Spleen (tissue), 11 donors: ENCODE results near the gene GATA6. TPM values are rescaled to one million over a fixed set of nuclear protein-coding genes. Genes with fewer than 3 reads are reported as not detected.
"Not testable (repeated sequence)": the region's sequence is repeated elsewhere in the genome, so short reads cannot be mapped to it uniquely, and the experiment has no call there.

Source experiments
- DNase-seq: peaks from one replicate; pipeline ENCODE4 v3.0.0-alpha.2; 2020
- H3K27ac ChIP-seq, 8 donors: fragments of 200-600 bp; sonication (generic) in 7 of 8; 1 replicate in 4 of 8; 2 replicates in 4 of 8; pipeline versions ENCODE4 v1.5.0 to v1.8.0; 2016 to 2021; ENCODE audit warnings: inconsistent platforms in 4 of 8, mild to moderate bottlenecking in 4 of 8, moderate library complexity in 1 of 8
- H3K27me3 ChIP-seq, 7 donors: fragments of 200-600 bp; sonication (generic) in 6 of 7; replicated peaks in 1 of 7; 1 replicate in 4 of 7; 2 replicates in 3 of 7; pipeline versions ENCODE4 v1.5.0 to v1.8.0; 2016 to 2021; ENCODE audit warnings: inconsistent platforms in 3 of 7, mild to moderate bottlenecking in 1 of 7
- H3K36me3 ChIP-seq, 6 donors: fragments of 200-600 bp; sonication (generic) in 5 of 6; 1 replicate in 4 of 6; 2 replicates in 2 of 6; pipeline versions ENCODE4 v1.5.0 to v1.8.0; 2016 to 2021; ENCODE audit warnings: inconsistent platforms in 2 of 6
- H3K4me1 ChIP-seq, 6 donors: fragments of 200-600 bp; sonication (generic) in 5 of 6; 1 replicate in 3 of 6; 2 replicates in 3 of 6; pipeline versions ENCODE4 v1.5.0 to v1.8.0; 2016 to 2021; ENCODE audit warnings: inconsistent platforms in 3 of 6
- H3K4me3 ChIP-seq, 8 donors: fragments of 200-600 bp; sonication (generic) in 7 of 8; 1 replicate in 4 of 8; 2 replicates in 4 of 8; pipeline versions ENCODE4 v1.5.0 to v1.8.0; 2016 to 2021; ENCODE audit warnings: inconsistent platforms in 4 of 8, mild to moderate bottlenecking in 4 of 8, moderate library complexity in 2 of 8
- H3K9me3 ChIP-seq, 8 donors: fragments of 200-600 bp; sonication (generic) in 7 of 8; 1 replicate in 4 of 8; 2 replicates in 4 of 8; pipeline versions ENCODE4 v1.5.0 to v1.8.0; 2016 to 2021; ENCODE audit warnings: inconsistent platforms in 4 of 8
- POLR2A ChIP-seq, 3 donors: fragments of 450-650 bp; IDR thresholded peaks; one replicate each; pipeline ENCODE4 v1.5.1; 2017; ENCODE audit warnings: antibody characterized with exemption in 3 of 3, mild to moderate bottlenecking in 1 of 3
- POLR2AphosphoS5 ChIP-seq, 3 donors: sonication (generic); formaldehyde crosslinking; IDR thresholded peaks; one replicate each; pipeline ENCODE4 v1.5.1; 2017; ENCODE audit warnings: antibody characterized with exemption in 3 of 3
- WGBS, 5 donors: extraction: QIAGEN DNeasy Blood & Tissue Kit in 3 of 5; methylation state at CpG; one replicate each; pipeline versions ENCODE4 v1.1.5 to v1.1.7; 2013 to 2018; 5-methylcytosine and 5-hydroxymethylcytosine counted together
- intact Hi-C: fragments of 100-400 bp; cut with DNase I; formaldehyde crosslinking; loops from one replicate; pipeline ENCODE4 v1.15.0; 2023; ENCODE audit warnings: low total_unique reads
- polyA plus RNA-seq, 3 donors: library from polyadenylated mRNA; stranded (reverse); fragments of 200-250 nt; gene quantifications; one replicate each; pipeline ENCODE4 v1.2.1, GENCODE V29; 2013
- total RNA-seq, 7 donors: library from RNA; depleted of rRNA in 3 of 7; stranded (reverse); fragments of >200 nt in 3 of 7; fragmentation: NEBNext Ultra II Directional in 4 of 7; extraction: Animal tissue kit (Norgen Biotek cat#: 25700) in 4 of 7; gene quantifications; one replicate each; pipeline versions ENCODE4 v1.1.0 to v1.2.1, GENCODE V29; 2016 to 2021
- TF ChIP-seq, protein P1 (sequence below), 11 experiments: fragments of 200-600 bp in 7 of 11; fragments of 450-650 bp in 4 of 11; sonication (generic) in 4 of 11; IDR thresholded peaks in 8 of 11; conservative IDR thresholded peaks in 3 of 11; 1 replicate in 7 of 11; 2 replicates in 4 of 11; pipeline versions ENCODE4 v1.4.0 to v1.8.0; 2016 to 2021; ENCODE audit warnings: antibody characterized with exemption in 11 of 11, inconsistent platforms in 4 of 11, mild to moderate bottlenecking in 1 of 11
- donor health status: healthy with polysubstance abuse.
- donor health status: DM: no; HTN: no; CAD: no; lungs with moderate emphysema.
- donor health status: DM: no; HTN: no; CAD: no.
- donor health status: Bipolar disorder and iron deficiency.
- donor health status: healthy.
- donor health status: DM: no; HTN: no; CAD: no.
- donor health status: DM: yes; HTN: yes; CAD: no.

GATA6 gene
- total and polyA plus RNA-seq, 10 donors = 4.2 to 65.3 (median 34.8) TPM

- WGBS, 5 donors = 74 to 85% (median 78%) methylated on average over 11 of the region's 11 CpGs
- H3K9me3 ChIP-seq = no peaks in the 10 kb centered on the region
- peaks cover 0 to 14% (median 3%) of the 10 kb centered on the region in 6 donors for H3K4me1 ChIP-seq
- no peak overlapping the region for H3K4me3 ChIP-seq
- H3K27me3 ChIP-seq = no peaks in the 10 kb centered on the region
- intact Hi-C loops = loop anchor here (10.0 kb wide), 1 partner anchor 55 kb away; no protein-coding TSS in a partner anchor
- no peak for DNase-seq
- H3K27ac ChIP-seq = no peak overlapping the region
- H3K36me3 ChIP-seq = no peaks in the 10 kb centered on the region
- TF ChIP-seq POLR2AphosphoS5 (IDR thresholded peaks at IDR 0.05) (no peak), POLR2A (IDR thresholded peaks at IDR 0.05) (no peak)
- TF ChIP-seq, protein P1, sequence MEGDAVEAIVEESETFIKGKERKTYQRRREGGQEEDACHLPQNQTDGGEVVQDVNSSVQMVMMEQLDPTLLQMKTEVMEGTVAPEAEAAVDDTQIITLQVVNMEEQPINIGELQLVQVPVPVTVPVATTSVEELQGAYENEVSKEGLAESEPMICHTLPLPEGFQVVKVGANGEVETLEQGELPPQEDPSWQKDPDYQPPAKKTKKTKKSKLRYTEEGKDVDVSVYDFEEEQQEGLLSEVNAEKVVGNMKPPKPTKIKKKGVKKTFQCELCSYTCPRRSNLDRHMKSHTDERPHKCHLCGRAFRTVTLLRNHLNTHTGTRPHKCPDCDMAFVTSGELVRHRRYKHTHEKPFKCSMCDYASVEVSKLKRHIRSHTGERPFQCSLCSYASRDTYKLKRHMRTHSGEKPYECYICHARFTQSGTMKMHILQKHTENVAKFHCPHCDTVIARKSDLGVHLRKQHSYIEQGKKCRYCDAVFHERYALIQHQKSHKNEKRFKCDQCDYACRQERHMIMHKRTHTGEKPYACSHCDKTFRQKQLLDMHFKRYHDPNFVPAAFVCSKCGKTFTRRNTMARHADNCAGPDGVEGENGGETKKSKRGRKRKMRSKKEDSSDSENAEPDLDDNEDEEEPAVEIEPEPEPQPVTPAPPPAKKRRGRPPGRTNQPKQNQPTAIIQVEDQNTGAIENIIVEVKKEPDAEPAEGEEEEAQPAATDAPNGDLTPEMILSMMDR (IDR thresholded peaks at IDR 0.05 in 8 of 11, conservative IDR thresholded peaks at IDR 0.05 in 3 of 11) = no peak
These were observed 50.4 kb downstream of the GATA6 start for GRCh38 chr18:22219568-22220355.

DNA sequence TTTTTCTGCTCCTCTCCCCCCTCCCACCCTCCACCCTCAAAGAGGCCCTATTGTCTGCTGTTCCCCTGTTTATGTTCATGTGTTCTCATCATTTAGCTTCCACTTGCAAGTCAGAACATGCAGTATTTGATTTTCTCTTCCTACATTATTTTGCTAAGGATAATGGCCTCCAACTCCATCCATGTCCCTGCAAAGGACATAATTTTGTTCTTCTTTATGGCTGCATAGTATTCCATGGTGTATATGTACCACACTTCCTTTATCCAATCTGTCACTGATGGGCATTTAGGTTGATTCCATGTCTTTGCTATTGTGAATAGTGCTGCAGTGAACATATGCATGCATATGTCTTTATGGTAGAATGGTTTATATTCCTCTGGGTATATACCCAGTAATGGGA is 51.2 kb downstream of the GATA6 start:
- not testable (repeated sequence) for H3K27me3 ChIP-seq

GRCh38 chr18:22221350-22221749 is 52.0 kb downstream of the GATA6 start:
- intact Hi-C loops = no loop called here
- WGBS, 5 donors = 44 to 60% (median 50%) methylated on average over 3 of the region's 3 CpGs
- H3K9me3 ChIP-seq = no peaks in the 10 kb centered on the region

More for the DNA sequence above, 51.2 kb downstream of the GATA6 start:
- H3K4me3 ChIP-seq, intact Hi-C loops, H3K4me1 ChIP-seq, H3K9me3 ChIP-seq, DNase-seq, H3K27ac ChIP-seq, H3K36me3 ChIP-seq: not testable (repeated sequence)

DNA sequence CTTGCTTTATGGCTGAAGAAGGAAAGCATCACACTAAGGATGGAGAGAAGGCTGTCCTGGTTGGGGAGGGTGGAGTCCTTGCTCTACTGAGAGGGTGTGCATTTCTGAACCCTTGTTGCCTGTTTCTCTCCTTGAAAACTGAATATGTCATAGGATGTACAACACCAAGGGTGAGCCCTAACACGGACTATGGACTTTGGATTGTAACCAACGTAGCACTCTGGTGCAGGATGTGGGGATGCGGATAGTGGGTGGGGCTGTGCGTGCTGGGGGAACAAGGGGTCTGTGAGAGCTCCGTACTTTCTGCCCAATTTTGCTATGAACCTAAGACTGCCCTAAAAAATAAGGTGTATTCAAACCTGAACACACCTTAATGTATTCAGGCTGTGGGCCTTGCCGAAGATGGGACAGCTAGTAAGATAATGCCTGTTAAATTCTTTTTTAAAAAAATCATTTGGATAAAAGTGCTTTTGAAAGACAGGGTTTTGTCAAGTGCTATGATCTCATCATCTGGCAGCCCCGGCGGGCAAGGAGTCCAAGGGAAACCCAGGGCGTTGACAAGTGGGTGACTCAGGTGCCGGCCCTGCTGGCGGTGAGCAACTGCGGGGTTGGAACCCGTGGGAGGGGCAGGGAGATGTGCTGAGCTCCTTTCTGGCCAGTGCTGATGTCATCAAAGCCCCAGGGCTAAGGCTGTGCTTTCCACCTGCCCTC is 54.0 kb downstream of the GATA6 start:
- intact Hi-C loops = no loop called here
- WGBS, 5 donors = 60 to 84% (median 71%) methylated on average over 13 of the region's 13 CpGs
- H3K27ac ChIP-seq = no peak overlapping the region

More at GRCh38 chr18:22221350-22221749, 52.0 kb downstream of the GATA6 start:
- H3K36me3 ChIP-seq = no peaks in the 10 kb centered on the region
- H3K4me1 ChIP-seq = peaks cover 0 to 8% (median 3%) of the 10 kb centered on the region in 6 donors
- no peak for DNase-seq
- no peak overlapping the region for H3K4me3 ChIP-seq
- TF ChIP-seq POLR2A (IDR thresholded peaks at IDR 0.05) = no peak
- no peak for TF ChIP-seq POLR2AphosphoS5 (IDR thresholded peaks at IDR 0.05)
- TF ChIP-seq, protein P1 (IDR thresholded peaks at IDR 0.05 in 8 of 11, conservative IDR thresholded peaks at IDR 0.05 in 3 of 11) = no peak
- H3K27ac ChIP-seq = no peak overlapping the region
- no peaks in the 10 kb centered on the region for H3K27me3 ChIP-seq

More for the DNA sequence above, 54.0 kb downstream of the GATA6 start:
- no peak for DNase-seq
- H3K4me3 ChIP-seq = no peak overlapping the region
- H3K9me3 ChIP-seq = no peaks in the 10 kb centered on the region
- H3K4me1 ChIP-seq = peaks cover 0 to 4% (median 0%) of the 10 kb centered on the region in 6 donors
- H3K36me3 ChIP-seq = no peaks in the 10 kb centered on the region
- no peaks in the 10 kb centered on the region for H3K27me3 ChIP-seq
- TF ChIP-seq, protein P1 (IDR thresholded peaks at IDR 0.05 in 8 of 11, conservative IDR thresholded peaks at IDR 0.05 in 3 of 11) = no peak
- peak in 1 of 3 donors; percentile 20 for TF ChIP-seq POLR2AphosphoS5 (IDR thresholded peaks at IDR 0.05)
- TF ChIP-seq POLR2A (IDR thresholded peaks at IDR 0.05) = no peak
